HepG2 (cell line): ENCODE data around the gene TRIM66. TPM values are rescaled to one million over a fixed set of nuclear protein-coding genes. Genes with fewer than 3 reads are reported as not detected.
A peak's percentile ranks its signal among the peaks of the same experiment; 100 is the strongest.

Experiments
- ATAD3A ChIP-seq: sonication (generic); formaldehyde crosslinking; IDR thresholded peaks from 2 replicates; pipeline ENCODE4 v1.4.0; 2020; ENCODE audit warnings: missing genetic modification reagents
- CCAR2 ChIP-seq: fragments of 200-400 bp; formaldehyde crosslinking; optimal IDR thresholded peaks from 2 replicates; pipeline ENCODE3; 2018; ENCODE audit warnings: low read depth, mild to moderate bottlenecking, low read length, moderate library complexity
- DRAP1 ChIP-seq: IDR thresholded peaks from 2 replicates; pipeline ENCODE4 v1.6.1; 2016; ENCODE audit warnings: missing genetic modification reagents, missing compliant biosample characterization
- ETV6 ChIP-seq: sonication (generic); formaldehyde crosslinking; conservative IDR thresholded peaks from 2 replicates; pipeline ENCODE4 v1.4.0; 2020; ENCODE audit warnings: missing genetic modification reagents
- HIC2 ChIP-seq: sonication (generic); formaldehyde crosslinking; IDR thresholded peaks from 2 replicates; pipeline ENCODE4 v1.9.0; 2022; ENCODE audit warnings: low read depth, missing genetic modification reagents
- HNRNPL ChIP-seq: fragments of 200-400 bp; formaldehyde crosslinking; IDR thresholded peaks from 2 replicates; pipeline ENCODE4 v1.6.1; 2017; ENCODE audit warnings: mild to moderate bottlenecking, low read depth, low read length
- IKZF4 ChIP-seq: sonication (generic); formaldehyde crosslinking; IDR thresholded peaks from 2 replicates; pipeline ENCODE4 v1.5.1; 2020; ENCODE audit warnings: borderline replicate concordance, mild to moderate bottlenecking, low read depth, missing genetic modification reagents; ENCODE audit errors: not compliant biosample characterization
- KDM5A ChIP-seq: fragments of 200-600 bp; sonication (generic); IDR thresholded peaks from 2 replicates; pipeline ENCODE4 v1.7.0; 2018; ENCODE audit warnings: antibody characterized with exemption, mild to moderate bottlenecking, low read length, borderline replicate concordance
- MED1 ChIP-seq: sonication (generic); formaldehyde crosslinking; IDR thresholded peaks from 2 replicates; pipeline ENCODE4 v1.4.0; 2020; ENCODE audit warnings: missing genetic modification reagents
- MTERF4 ChIP-seq: sonication (generic); formaldehyde crosslinking; IDR thresholded peaks from 2 replicates; pipeline ENCODE4 v1.8.0; 2023; ENCODE audit warnings: mild to moderate bottlenecking, missing genetic modification reagents
- NFYC ChIP-seq: IDR thresholded peaks from 2 replicates; pipeline ENCODE4 v1.6.1; 2016; ENCODE audit warnings: missing genetic modification reagents, missing compliant biosample characterization
- NPAS2 ChIP-seq: sonication (generic); formaldehyde crosslinking; IDR thresholded peaks from 2 replicates; pipeline ENCODE4 v1.8.0; 2022; ENCODE audit warnings: mild to moderate bottlenecking, missing genetic modification reagents, borderline replicate concordance
- RCOR2 ChIP-seq: IDR thresholded peaks from 2 replicates; pipeline ENCODE4 v1.6.1; 2016; ENCODE audit warnings: missing biosample characterization, missing genetic modification reagents
- SETDB1 ChIP-seq: sonication (generic); formaldehyde crosslinking; IDR thresholded peaks from 2 replicates; pipeline ENCODE4 v1.5.1; 2020; ENCODE audit warnings: missing genetic modification reagents, mild to moderate bottlenecking, borderline replicate concordance
- ZMAT3 ChIP-seq: sonication (generic); formaldehyde crosslinking; conservative IDR thresholded peaks from 2 replicates; pipeline ENCODE4 v1.7.0; 2021; ENCODE audit warnings: missing genetic modification reagents
- ZMYM3 ChIP-seq: sonication (generic); formaldehyde crosslinking; IDR thresholded peaks from 2 replicates; pipeline ENCODE4 v1.5.1; 2020; ENCODE audit warnings: mild to moderate bottlenecking, missing genetic modification reagents
- ZNF251 ChIP-seq: sonication (generic); formaldehyde crosslinking; IDR thresholded peaks from 2 replicates; pipeline ENCODE4 v1.9.0; 2021; ENCODE audit warnings: mild to moderate bottlenecking, missing genetic modification reagents
- ZNF546 ChIP-seq: sonication (generic); formaldehyde crosslinking; conservative IDR thresholded peaks from 2 replicates; pipeline ENCODE4 v1.8.1; 2023; ENCODE audit warnings: mild to moderate bottlenecking, missing genetic modification reagents
- ZNF687 ChIP-seq: sonication (generic); formaldehyde crosslinking; IDR thresholded peaks from 2 replicates; pipeline ENCODE4 v1.5.1; 2020; ENCODE audit warnings: mild to moderate bottlenecking, missing genetic modification reagents, moderate library complexity
- ZNF850 ChIP-seq: sonication (generic); formaldehyde crosslinking; conservative IDR thresholded peaks from 2 replicates; pipeline ENCODE4 v1.9.0; 2021; ENCODE audit warnings: mild to moderate bottlenecking, missing genetic modification reagents
- ZSCAN31 ChIP-seq: sonication (generic); formaldehyde crosslinking; IDR thresholded peaks from 2 replicates; pipeline ENCODE4 v1.5.0; 2020; ENCODE audit warnings: low read depth, mild to moderate bottlenecking, missing genetic modification reagents
- polyA plus RNA-seq, 8 experiments: library from polyadenylated mRNA; depleted of rRNA in 3 of 8; stranded (reverse) in 7 of 8; unstranded in 1 of 8; fragments of >200 nt; fragmentation: Illumina TruSeq in 4 of 8; extraction: Trizol in 4 of 8; gene quantifications; 2 replicates each; pipeline versions ENCODE4 v1.2.1 to v1.2.3, GENCODE V29; 2011 to 2016; ENCODE audit warnings: low read depth in 4 of 8, missing spikeins in 1 of 8, mixed read lengths in 1 of 8; ENCODE audit not compliant: insufficient read depth in 1 of 8
- total RNA-seq, 5 experiments: library from RNA; depleted of rRNA; stranded (reverse); fragments of >200 nt; fragmentation: Illumina TruSeq; extraction: Trizol; gene quantifications; 2 replicates each; pipeline ENCODE4 v1.2.3, GENCODE V29; 2016; ENCODE audit warnings: low read depth in 1 of 5

The TRIM66 gene
- total and polyA plus RNA-seq, 2 of the 13 experiments (the other 11 are each of a cell fraction or from before 2014, with no cell fraction given): 4.9 to 6.1 TPM

- TF ChIP-seq ZNF850 (CRISPR knock-in tag): no peak
- TF ChIP-seq ZSCAN31: no peak
- no peak for TF ChIP-seq ZNF546 (CRISPR knock-in tag)
- no peak for TF ChIP-seq SETDB1 (CRISPR knock-in tag)
- TF ChIP-seq CCAR2: no peak
- TF ChIP-seq ETV6: no peak
- TF ChIP-seq NFYC (CRISPR knock-in tag): no peak
- TF ChIP-seq RCOR2: peak; percentile 72
- peak; percentile 97 for TF ChIP-seq ZNF687 (CRISPR knock-in tag)
- TF ChIP-seq MED1 (CRISPR knock-in tag): peak; percentile 31; the same call in 1 of the 2 replicates
- TF ChIP-seq ATAD3A: no peak
- no peak for TF ChIP-seq ZNF251
- TF ChIP-seq DRAP1 (CRISPR knock-in tag): peak; percentile 16; the same call in 1 of the 2 replicates
- TF ChIP-seq ZMYM3 (CRISPR knock-in tag): peak; percentile 68
- no peak for TF ChIP-seq KDM5A
- no peak for TF ChIP-seq ZMAT3 (CRISPR knock-in tag)
- peak; percentile 61; the same call in 1 of the 2 replicates for TF ChIP-seq HIC2
- 0 out of 2 replicates have a peak, but pooled peaks have one; percentile 71 for TF ChIP-seq HNRNPL
- no peak for TF ChIP-seq MTERF4
- peak; percentile 52 for TF ChIP-seq IKZF4
- TF ChIP-seq NPAS2 (CRISPR knock-in tag): no peak
These were observed 17.4 kb upstream of the TRIM66 start (continued) for GRCh38 chr11:8699903-8700302.
